Astrocyte of the spinal cord (primary cell): ENCODE results near the gene SAC3D1.

Source experiments
- DNase-seq: peaks from one replicate; pipeline ENCODE4 v3.0.0; 2011; ENCODE audit warnings: low read depth, low spot score
- H3K4me3 ChIP-seq: 2 replicates; pipeline ENCODE4 v1.5.1; 2011; ENCODE audit warnings: low read depth, mild to moderate bottlenecking, low read length, moderate library complexity
- in situ Hi-C: cut with HindIII; loops from 2 replicates; pipeline ENCODE4 v1.10.0; 2017; ENCODE audit warnings: low sequenced_read_pairs
- TF ChIP-seq, protein P1 (sequence below): IDR thresholded peaks from 2 replicates; pipeline ENCODE4 v1.5.1; 2012; ENCODE audit warnings: low read depth, mild to moderate bottlenecking, low read length, inconsistent platforms

The SAC3D1 gene

DNA sequence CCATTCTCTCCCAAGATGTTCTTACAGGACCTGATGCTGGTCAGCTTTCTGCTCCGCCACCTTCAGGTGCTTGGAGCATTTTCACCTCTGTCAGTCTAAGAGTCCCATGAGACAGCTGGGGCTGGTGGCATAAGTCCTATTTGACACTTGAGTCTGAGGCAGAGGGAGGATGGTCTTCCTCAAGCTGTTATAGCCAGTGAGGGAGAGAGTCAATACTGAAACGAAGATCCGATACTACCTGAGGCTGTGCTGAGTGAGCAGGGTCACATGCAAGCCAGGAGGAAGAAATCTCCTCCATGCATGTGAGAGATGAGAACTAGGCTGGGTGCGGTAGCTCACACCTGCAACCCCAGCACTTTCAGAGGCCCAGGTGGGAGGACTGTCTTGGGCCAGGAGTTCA, 48.6 kb downstream of the SAC3D1 start:
- no peak for DNase-seq
- in situ Hi-C loops: no loop called here
- TF ChIP-seq, protein P1, sequence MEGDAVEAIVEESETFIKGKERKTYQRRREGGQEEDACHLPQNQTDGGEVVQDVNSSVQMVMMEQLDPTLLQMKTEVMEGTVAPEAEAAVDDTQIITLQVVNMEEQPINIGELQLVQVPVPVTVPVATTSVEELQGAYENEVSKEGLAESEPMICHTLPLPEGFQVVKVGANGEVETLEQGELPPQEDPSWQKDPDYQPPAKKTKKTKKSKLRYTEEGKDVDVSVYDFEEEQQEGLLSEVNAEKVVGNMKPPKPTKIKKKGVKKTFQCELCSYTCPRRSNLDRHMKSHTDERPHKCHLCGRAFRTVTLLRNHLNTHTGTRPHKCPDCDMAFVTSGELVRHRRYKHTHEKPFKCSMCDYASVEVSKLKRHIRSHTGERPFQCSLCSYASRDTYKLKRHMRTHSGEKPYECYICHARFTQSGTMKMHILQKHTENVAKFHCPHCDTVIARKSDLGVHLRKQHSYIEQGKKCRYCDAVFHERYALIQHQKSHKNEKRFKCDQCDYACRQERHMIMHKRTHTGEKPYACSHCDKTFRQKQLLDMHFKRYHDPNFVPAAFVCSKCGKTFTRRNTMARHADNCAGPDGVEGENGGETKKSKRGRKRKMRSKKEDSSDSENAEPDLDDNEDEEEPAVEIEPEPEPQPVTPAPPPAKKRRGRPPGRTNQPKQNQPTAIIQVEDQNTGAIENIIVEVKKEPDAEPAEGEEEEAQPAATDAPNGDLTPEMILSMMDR: no peak
- H3K4me3 ChIP-seq: no peak overlapping the region

DNA sequence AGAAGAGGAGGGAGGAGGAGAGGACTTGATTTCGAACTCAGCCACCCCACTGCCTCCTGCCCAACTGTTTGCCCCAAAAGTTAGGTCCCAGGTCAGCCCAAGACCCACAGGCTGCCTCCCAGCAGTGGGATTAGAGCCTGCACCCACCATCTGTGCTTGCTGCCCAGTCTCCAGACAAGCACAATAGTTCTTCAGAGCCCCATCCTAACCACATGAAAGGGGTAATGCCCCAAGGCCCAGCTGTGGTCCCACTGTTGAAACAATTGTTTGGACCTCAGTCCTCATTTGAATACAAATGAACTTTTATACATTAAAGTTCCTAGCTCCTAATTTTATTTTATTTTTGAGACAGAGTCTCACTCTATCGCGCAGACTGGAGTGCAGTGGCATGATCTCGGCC, 49.6 kb downstream of the SAC3D1 start:
- no peak overlapping the region for H3K4me3 ChIP-seq
- TF ChIP-seq, protein P1: no peak
- DNase-seq: no peak
- in situ Hi-C loops: no loop called here
